Spleen (tissue), 11 donors: ENCODE measurements around the gene CTNNBL1. TPM values are rescaled to one million over a fixed set of nuclear protein-coding genes. Genes with fewer than 3 reads are reported as not detected.

Source experiments
- DNase-seq: peaks from one replicate; pipeline ENCODE4 v3.0.0-alpha.2; 2020
- H3K27ac ChIP-seq, 8 donors: fragments of 200-600 bp; sonication (generic) in 7 of 8; 1 replicate in 4 of 8; 2 replicates in 4 of 8; pipeline versions ENCODE4 v1.5.0 to v1.8.0; 2016 to 2021; ENCODE audit warnings: inconsistent platforms in 4 of 8, mild to moderate bottlenecking in 4 of 8, moderate library complexity in 1 of 8
- H3K27me3 ChIP-seq, 7 donors: fragments of 200-600 bp; sonication (generic) in 6 of 7; replicated peaks in 1 of 7; 1 replicate in 4 of 7; 2 replicates in 3 of 7; pipeline versions ENCODE4 v1.5.0 to v1.8.0; 2016 to 2021; ENCODE audit warnings: inconsistent platforms in 3 of 7, mild to moderate bottlenecking in 1 of 7
- H3K36me3 ChIP-seq, 6 donors: fragments of 200-600 bp; sonication (generic) in 5 of 6; 1 replicate in 4 of 6; 2 replicates in 2 of 6; pipeline versions ENCODE4 v1.5.0 to v1.8.0; 2016 to 2021; ENCODE audit warnings: inconsistent platforms in 2 of 6
- H3K4me1 ChIP-seq, 6 donors: fragments of 200-600 bp; sonication (generic) in 5 of 6; 1 replicate in 3 of 6; 2 replicates in 3 of 6; pipeline versions ENCODE4 v1.5.0 to v1.8.0; 2016 to 2021; ENCODE audit warnings: inconsistent platforms in 3 of 6
- H3K4me3 ChIP-seq, 8 donors: fragments of 200-600 bp; sonication (generic) in 7 of 8; 1 replicate in 4 of 8; 2 replicates in 4 of 8; pipeline versions ENCODE4 v1.5.0 to v1.8.0; 2016 to 2021; ENCODE audit warnings: inconsistent platforms in 4 of 8, mild to moderate bottlenecking in 4 of 8, moderate library complexity in 2 of 8
- H3K9me3 ChIP-seq, 8 donors: fragments of 200-600 bp; sonication (generic) in 7 of 8; 1 replicate in 4 of 8; 2 replicates in 4 of 8; pipeline versions ENCODE4 v1.5.0 to v1.8.0; 2016 to 2021; ENCODE audit warnings: inconsistent platforms in 4 of 8
- POLR2A ChIP-seq, 3 donors: fragments of 450-650 bp; IDR thresholded peaks; one replicate each; pipeline ENCODE4 v1.5.1; 2017; ENCODE audit warnings: antibody characterized with exemption in 3 of 3, mild to moderate bottlenecking in 1 of 3
- POLR2AphosphoS5 ChIP-seq, 3 donors: sonication (generic); formaldehyde crosslinking; IDR thresholded peaks; one replicate each; pipeline ENCODE4 v1.5.1; 2017; ENCODE audit warnings: antibody characterized with exemption in 3 of 3
- WGBS, 5 donors: extraction: QIAGEN DNeasy Blood & Tissue Kit in 3 of 5; methylation state at CpG; one replicate each; pipeline versions ENCODE4 v1.1.5 to v1.1.7; 2013 to 2018; 5-methylcytosine and 5-hydroxymethylcytosine counted together
- intact Hi-C: fragments of 100-400 bp; cut with DNase I; formaldehyde crosslinking; loops from one replicate; pipeline ENCODE4 v1.15.0; 2023; ENCODE audit warnings: low total_unique reads
- polyA plus RNA-seq, 3 donors: library from polyadenylated mRNA; stranded (reverse); fragments of 200-250 nt; gene quantifications; one replicate each; pipeline ENCODE4 v1.2.1, GENCODE V29; 2013
- total RNA-seq, 7 donors: library from RNA; depleted of rRNA in 3 of 7; stranded (reverse); fragments of >200 nt in 3 of 7; fragmentation: NEBNext Ultra II Directional in 4 of 7; extraction: Animal tissue kit (Norgen Biotek cat#: 25700) in 4 of 7; gene quantifications; one replicate each; pipeline versions ENCODE4 v1.1.0 to v1.2.1, GENCODE V29; 2016 to 2021
- TF ChIP-seq, protein P1 (sequence below), 11 experiments: fragments of 200-600 bp in 7 of 11; fragments of 450-650 bp in 4 of 11; sonication (generic) in 4 of 11; IDR thresholded peaks in 8 of 11; conservative IDR thresholded peaks in 3 of 11; 1 replicate in 7 of 11; 2 replicates in 4 of 11; pipeline versions ENCODE4 v1.4.0 to v1.8.0; 2016 to 2021; ENCODE audit warnings: antibody characterized with exemption in 11 of 11, inconsistent platforms in 4 of 11, mild to moderate bottlenecking in 1 of 11
- donor health status: healthy with polysubstance abuse.
- donor health status: DM: no; HTN: no; CAD: no; lungs with moderate emphysema.
- donor health status: DM: no; HTN: no; CAD: no.
- donor health status: Bipolar disorder and iron deficiency.
- donor health status: healthy.
- donor health status: DM: no; HTN: no; CAD: no.
- donor health status: DM: yes; HTN: yes; CAD: no.

Gene CTNNBL1
- total and polyA plus RNA-seq, 10 donors: 46.5 to 135 (median 82.9) TPM

GRCh38 chr20:37756234-37756633 is 62.4 kb downstream of the CTNNBL1 start:
- Histone ChIP-seq H3K4me1 (peaks cover 0 to 8% (median 2%) of the 10 kb centered on the region in 6 donors), H3K27ac (no peak overlapping the region), H3K4me3 (no peak overlapping the region), H3K36me3 (peaks cover 5 to 85% (median 25%) of the 10 kb centered on the region in 6 donors), H3K27me3 (no peaks in the 10 kb centered on the region), H3K9me3 (no peaks in the 10 kb centered on the region)
- 50 to 94% (median 83%) methylated on average over 2 of the region's 2 CpGs for WGBS, 5 donors
- TF ChIP-seq POLR2AphosphoS5 (IDR thresholded peaks at IDR 0.05): no peak
- TF ChIP-seq, protein P1, sequence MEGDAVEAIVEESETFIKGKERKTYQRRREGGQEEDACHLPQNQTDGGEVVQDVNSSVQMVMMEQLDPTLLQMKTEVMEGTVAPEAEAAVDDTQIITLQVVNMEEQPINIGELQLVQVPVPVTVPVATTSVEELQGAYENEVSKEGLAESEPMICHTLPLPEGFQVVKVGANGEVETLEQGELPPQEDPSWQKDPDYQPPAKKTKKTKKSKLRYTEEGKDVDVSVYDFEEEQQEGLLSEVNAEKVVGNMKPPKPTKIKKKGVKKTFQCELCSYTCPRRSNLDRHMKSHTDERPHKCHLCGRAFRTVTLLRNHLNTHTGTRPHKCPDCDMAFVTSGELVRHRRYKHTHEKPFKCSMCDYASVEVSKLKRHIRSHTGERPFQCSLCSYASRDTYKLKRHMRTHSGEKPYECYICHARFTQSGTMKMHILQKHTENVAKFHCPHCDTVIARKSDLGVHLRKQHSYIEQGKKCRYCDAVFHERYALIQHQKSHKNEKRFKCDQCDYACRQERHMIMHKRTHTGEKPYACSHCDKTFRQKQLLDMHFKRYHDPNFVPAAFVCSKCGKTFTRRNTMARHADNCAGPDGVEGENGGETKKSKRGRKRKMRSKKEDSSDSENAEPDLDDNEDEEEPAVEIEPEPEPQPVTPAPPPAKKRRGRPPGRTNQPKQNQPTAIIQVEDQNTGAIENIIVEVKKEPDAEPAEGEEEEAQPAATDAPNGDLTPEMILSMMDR (IDR thresholded peaks at IDR 0.05 in 8 of 11, conservative IDR thresholded peaks at IDR 0.05 in 3 of 11): no peak
- no peak for TF ChIP-seq POLR2A (IDR thresholded peaks at IDR 0.05)
- intact Hi-C loops: no loop called here
- no peak for DNase-seq

- no peaks in the 10 kb centered on the region for H3K27me3 ChIP-seq
- H3K9me3 ChIP-seq: no peaks in the 10 kb centered on the region
- WGBS, 5 donors: 87 to 92% (median 89%) methylated on average over 6 of the region's 6 CpGs
- no peak overlapping the region for H3K4me3 ChIP-seq
- TF ChIP-seq POLR2AphosphoS5 (IDR thresholded peaks at IDR 0.05): no peak
- no peak for TF ChIP-seq POLR2A (IDR thresholded peaks at IDR 0.05)
- TF ChIP-seq, protein P1 (IDR thresholded peaks at IDR 0.05 in 8 of 11, conservative IDR thresholded peaks at IDR 0.05 in 3 of 11): no peak
- no peak for DNase-seq
- H3K27ac ChIP-seq: no peak overlapping the region
- intact Hi-C loops: no loop called here
- peaks cover 0 to 8% (median 4%) of the 10 kb centered on the region in 6 donors for H3K4me1 ChIP-seq
- peaks cover 5 to 92% (median 23%) of the 10 kb centered on the region in 6 donors for H3K36me3 ChIP-seq
Observed at GRCh38 chr20:37757550-37757949, 63.7 kb downstream of the CTNNBL1 start.

GRCh38 chr20:37758332-37758731 is 64.5 kb downstream of the CTNNBL1 start:
- intact Hi-C loops: no loop called here
- Histone ChIP-seq H3K4me1 (peaks cover 0 to 8% (median 4%) of the 10 kb centered on the region in 6 donors), H3K27me3 (no peaks in the 10 kb centered on the region), H3K36me3 (peaks cover 5 to 90% (median 23%) of the 10 kb centered on the region in 6 donors), H3K27ac (no peak overlapping the region), H3K9me3 (no peaks in the 10 kb centered on the region), H3K4me3 (no peak overlapping the region)
- no peak for DNase-seq
- 89 to 97% (median 91%) methylated on average over 5 of the region's 5 CpGs for WGBS, 5 donors
- TF ChIP-seq, protein P1 (IDR thresholded peaks at IDR 0.05 in 8 of 11, conservative IDR thresholded peaks at IDR 0.05 in 3 of 11): no peak
- TF ChIP-seq POLR2AphosphoS5 (IDR thresholded peaks at IDR 0.05): no peak
- no peak for TF ChIP-seq POLR2A (IDR thresholded peaks at IDR 0.05)

GRCh38 chr20:37759052-37759553 is 65.3 kb downstream of the CTNNBL1 start:
- no peaks in the 10 kb centered on the region for H3K9me3 ChIP-seq
- no peak overlapping the region for H3K27ac ChIP-seq
- H3K4me3 ChIP-seq: no peak overlapping the region
- 83 to 92% (median 90%) methylated on average over 6 of the region's 6 CpGs for WGBS, 5 donors
- intact Hi-C loops: no loop called here
- no peaks in the 10 kb centered on the region for H3K27me3 ChIP-seq
- DNase-seq: no peak
- H3K4me1 ChIP-seq: peaks cover 0 to 8% (median 4%) of the 10 kb centered on the region in 6 donors
- peaks cover 5 to 92% (median 23%) of the 10 kb centered on the region in 6 donors for H3K36me3 ChIP-seq
- TF ChIP-seq POLR2A (IDR thresholded peaks at IDR 0.05): no peak
- TF ChIP-seq POLR2AphosphoS5 (IDR thresholded peaks at IDR 0.05): no peak
- TF ChIP-seq, protein P1 (IDR thresholded peaks at IDR 0.05 in 8 of 11, conservative IDR thresholded peaks at IDR 0.05 in 3 of 11): no peak
